ENCODE data around the gene PTPRF.

Gene PTPRF

DNA sequence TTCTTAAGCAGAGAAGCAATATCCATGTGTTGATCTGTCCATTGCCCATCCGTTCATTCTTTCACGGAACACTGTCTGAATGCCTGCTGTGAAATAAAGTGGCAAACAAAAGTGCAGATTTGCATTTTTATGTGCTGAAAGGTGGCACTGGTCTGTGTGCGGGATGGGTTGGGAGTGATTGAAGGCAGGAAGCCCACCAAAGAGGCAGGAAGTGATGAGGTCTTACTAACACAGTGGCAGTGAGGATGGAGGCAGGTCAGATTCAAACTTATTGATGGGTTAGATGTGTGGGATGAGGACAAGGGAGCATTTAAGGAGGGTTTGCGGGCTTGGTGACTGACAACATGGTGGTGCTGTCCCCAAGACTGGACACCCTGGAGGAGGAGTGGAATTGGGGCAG, 8.3 kb downstream of the PTPRF start:
- Histone ChIP-seq H3K27ac (ENCODE audit: low read length) (no peak overlapping the region), H3K4me3 (ENCODE audit: low read length in 2 of 2) (no peak overlapping the region), H3K9ac (ENCODE audit: low read length in 2 of 2) (no peak overlapping the region), H3K4me1 (ENCODE audit: control insufficient read depth, insufficient read depth, low read length) (peaks cover 26% of the 10 kb centered on the region), H3K27me3 (ENCODE audit: control insufficient read depth in 1 of 2, insufficient read depth in 2 of 2, low read length in 2 of 2) (no peaks in the 10 kb centered on the region), H3K36me3 (ENCODE audit: control insufficient read depth in 2 of 2, insufficient read depth in 2 of 2, low read length in 2 of 2) (peaks cover 5 to 7% of the 10 kb centered on the region in 2 donors), H3K9me3 (ENCODE audit: control insufficient read depth in 2 of 2, low read length in 2 of 2) (no peaks in the 10 kb centered on the region)

DNA sequence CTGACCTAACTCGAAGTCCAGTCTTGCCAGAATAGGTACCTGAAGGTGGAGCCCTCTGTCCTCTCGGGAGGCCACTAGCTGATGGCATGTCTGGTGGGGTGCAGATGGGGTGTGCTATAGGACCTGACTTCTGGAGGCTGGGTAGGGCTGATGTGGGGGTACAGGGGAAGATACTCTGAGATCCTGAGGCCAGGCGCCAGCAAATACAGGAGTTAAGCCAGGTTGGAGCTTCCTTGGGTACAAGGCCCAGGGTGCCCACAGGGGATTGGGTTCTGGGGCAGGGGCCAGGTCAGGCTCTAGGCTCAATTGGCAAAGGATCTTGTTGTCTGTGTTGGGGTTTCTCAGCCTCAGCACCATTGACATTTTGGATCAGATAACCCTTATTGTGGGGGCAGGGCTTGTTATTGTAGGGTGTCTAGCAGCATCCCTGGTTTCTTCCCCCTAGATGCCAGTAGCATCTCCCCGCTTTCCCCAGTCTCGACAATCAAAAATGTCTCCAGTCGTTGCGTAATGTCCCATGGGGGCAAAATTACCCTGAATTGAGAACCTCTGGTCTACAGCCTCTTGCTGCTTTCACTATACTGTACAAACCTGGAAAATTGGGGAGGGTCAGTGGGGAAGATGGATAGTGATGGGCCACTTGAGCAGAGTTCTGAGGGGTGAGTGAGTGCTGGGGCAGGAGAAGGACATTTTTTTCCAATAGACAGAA, 9.2 kb downstream of the PTPRF start:
- Histone ChIP-seq H3K9ac (ENCODE audit: low read length in 2 of 2) (no peak overlapping the region), H3K27ac (ENCODE audit: low read length) (no peak overlapping the region), H3K27me3 (ENCODE audit: control insufficient read depth in 1 of 2, insufficient read depth in 2 of 2, low read length in 2 of 2) (no peaks in the 10 kb centered on the region), H3K4me1 (ENCODE audit: control insufficient read depth, insufficient read depth, low read length) (peaks cover 29% of the 10 kb centered on the region), H3K36me3 (ENCODE audit: control insufficient read depth in 2 of 2, insufficient read depth in 2 of 2, low read length in 2 of 2) (peaks cover 5 to 7% of the 10 kb centered on the region in 2 donors), H3K4me3 (ENCODE audit: low read length in 2 of 2) (no peak overlapping the region), H3K9me3 (ENCODE audit: control insufficient read depth in 2 of 2, low read length in 2 of 2) (no peaks in the 10 kb centered on the region)

DNA sequence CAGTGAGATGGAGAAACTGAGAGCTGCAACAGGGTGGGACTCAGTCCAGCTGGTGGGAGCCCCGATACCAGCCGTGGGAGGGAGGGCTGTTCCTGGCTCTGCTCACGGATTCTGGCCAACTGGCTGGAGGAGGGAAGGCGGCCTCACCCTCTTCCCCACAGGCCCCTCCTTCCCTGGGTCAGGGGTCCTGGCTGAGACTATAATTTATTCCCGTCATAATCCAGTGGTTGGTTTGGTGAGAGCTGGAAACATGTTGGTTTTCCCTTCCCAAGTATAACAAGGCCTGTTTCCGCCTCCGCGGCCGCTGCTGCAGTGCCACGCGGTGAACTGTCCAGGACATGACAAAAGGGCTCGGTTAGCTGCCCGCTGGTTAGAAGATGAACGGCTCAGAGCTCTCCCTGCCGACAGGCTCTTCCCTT, 10.0 kb downstream of the PTPRF start:
- Histone ChIP-seq H3K4me1 (ENCODE audit: control insufficient read depth, insufficient read depth, low read length) (peaks cover 32% of the 10 kb centered on the region), H3K9me3 (ENCODE audit: control insufficient read depth in 2 of 2, low read length in 2 of 2) (no peaks in the 10 kb centered on the region), H3K36me3 (ENCODE audit: control insufficient read depth in 2 of 2, insufficient read depth in 2 of 2, low read length in 2 of 2) (peaks cover 7 to 10% of the 10 kb centered on the region in 2 donors), H3K9ac (ENCODE audit: low read length in 2 of 2) (no peak overlapping the region), H3K27ac (ENCODE audit: low read length) (no peak overlapping the region), H3K4me3 (ENCODE audit: low read length in 2 of 2) (no peak overlapping the region), H3K27me3 (ENCODE audit: control insufficient read depth in 1 of 2, insufficient read depth in 2 of 2, low read length in 2 of 2) (no peaks in the 10 kb centered on the region)

DNA sequence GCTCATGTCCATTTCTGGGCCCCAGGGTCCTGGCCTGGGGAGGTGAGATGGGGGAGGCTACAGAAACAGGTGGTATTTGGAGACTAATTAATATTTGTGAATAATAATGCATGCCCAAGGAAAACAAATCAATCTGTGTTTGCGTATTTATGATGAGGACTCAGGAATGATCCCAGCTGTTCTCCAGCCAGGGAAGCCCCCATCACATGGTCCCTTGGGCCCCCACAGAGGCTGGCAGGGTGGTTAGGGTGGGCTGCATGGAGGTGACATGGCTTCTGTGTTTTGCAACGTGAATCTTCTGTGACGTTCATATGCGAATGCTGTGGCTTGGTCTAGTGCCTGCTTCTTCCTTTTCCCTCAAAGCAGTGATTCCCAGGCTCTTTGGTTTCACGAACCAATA, 10.5 kb downstream of the PTPRF start:
- H3K9ac ChIP-seq (ENCODE audit: low read length in 2 of 2): no peak overlapping the region
- H3K4me3 ChIP-seq (ENCODE audit: low read length in 2 of 2): no peak overlapping the region
- H3K4me1 ChIP-seq (ENCODE audit: control insufficient read depth, insufficient read depth, low read length): peaks cover 34% of the 10 kb centered on the region

DNA sequence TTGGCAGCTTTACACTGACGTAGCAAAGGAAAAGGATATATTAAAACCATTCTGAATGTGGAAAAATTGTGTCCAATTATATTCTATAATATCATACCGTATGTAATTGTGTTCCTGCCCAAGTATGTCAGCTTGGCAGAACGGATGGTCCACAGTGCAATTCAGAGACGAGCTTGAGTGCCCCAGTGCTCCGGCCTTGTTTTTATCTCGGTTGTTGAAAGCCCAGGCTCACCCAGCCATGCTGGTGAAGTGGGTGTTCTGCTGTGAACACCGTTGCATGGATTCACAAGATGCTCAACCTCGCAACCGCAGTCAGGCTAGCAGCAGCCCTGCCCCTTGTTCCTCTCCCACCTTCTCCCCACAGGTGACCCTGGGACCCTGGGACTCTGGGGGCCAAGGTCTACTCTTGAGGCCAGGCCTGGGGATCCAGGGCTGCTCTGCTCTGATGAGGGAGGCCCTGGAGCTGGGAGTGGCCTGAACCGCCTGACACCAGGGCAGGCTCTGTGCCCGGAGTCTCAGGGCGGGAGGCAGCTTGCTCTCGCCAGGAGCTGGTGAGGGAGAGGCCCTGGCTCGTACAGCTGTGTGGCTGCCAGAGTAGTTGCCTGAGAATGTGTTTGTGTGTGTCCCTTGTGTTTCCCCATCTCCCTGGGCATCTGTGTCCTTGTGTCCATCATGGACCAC, 11.2 kb downstream of the PTPRF start:
- Histone ChIP-seq H3K27me3 (ENCODE audit: control insufficient read depth in 1 of 2, insufficient read depth in 2 of 2, low read length in 2 of 2) (no peaks in the 10 kb centered on the region), H3K4me3 (ENCODE audit: low read length in 2 of 2) (no peak overlapping the region), H3K4me1 (ENCODE audit: control insufficient read depth, insufficient read depth, low read length) (peaks cover 34% of the 10 kb centered on the region), H3K36me3 (ENCODE audit: control insufficient read depth in 2 of 2, insufficient read depth in 2 of 2, low read length in 2 of 2) (peaks cover 10% of the 10 kb centered on the region in 2 donors), H3K27ac (ENCODE audit: low read length) (peak overlapping the region; percentile 58), H3K9me3 (ENCODE audit: control insufficient read depth in 2 of 2, low read length in 2 of 2) (no peaks in the 10 kb centered on the region), H3K9ac (ENCODE audit: low read length in 2 of 2) (no peak overlapping the region)

More for the DNA sequence above, 10.5 kb downstream of the PTPRF start:
- no peak overlapping the region for H3K27ac ChIP-seq (ENCODE audit: low read length)
- H3K9me3 ChIP-seq (ENCODE audit: control insufficient read depth in 2 of 2, low read length in 2 of 2): no peaks in the 10 kb centered on the region
- no peaks in the 10 kb centered on the region for H3K27me3 ChIP-seq (ENCODE audit: control insufficient read depth in 1 of 2, insufficient read depth in 2 of 2, low read length in 2 of 2)
- H3K36me3 ChIP-seq (ENCODE audit: control insufficient read depth in 2 of 2, insufficient read depth in 2 of 2, low read length in 2 of 2): peaks cover 7 to 10% of the 10 kb centered on the region in 2 donors

DNA sequence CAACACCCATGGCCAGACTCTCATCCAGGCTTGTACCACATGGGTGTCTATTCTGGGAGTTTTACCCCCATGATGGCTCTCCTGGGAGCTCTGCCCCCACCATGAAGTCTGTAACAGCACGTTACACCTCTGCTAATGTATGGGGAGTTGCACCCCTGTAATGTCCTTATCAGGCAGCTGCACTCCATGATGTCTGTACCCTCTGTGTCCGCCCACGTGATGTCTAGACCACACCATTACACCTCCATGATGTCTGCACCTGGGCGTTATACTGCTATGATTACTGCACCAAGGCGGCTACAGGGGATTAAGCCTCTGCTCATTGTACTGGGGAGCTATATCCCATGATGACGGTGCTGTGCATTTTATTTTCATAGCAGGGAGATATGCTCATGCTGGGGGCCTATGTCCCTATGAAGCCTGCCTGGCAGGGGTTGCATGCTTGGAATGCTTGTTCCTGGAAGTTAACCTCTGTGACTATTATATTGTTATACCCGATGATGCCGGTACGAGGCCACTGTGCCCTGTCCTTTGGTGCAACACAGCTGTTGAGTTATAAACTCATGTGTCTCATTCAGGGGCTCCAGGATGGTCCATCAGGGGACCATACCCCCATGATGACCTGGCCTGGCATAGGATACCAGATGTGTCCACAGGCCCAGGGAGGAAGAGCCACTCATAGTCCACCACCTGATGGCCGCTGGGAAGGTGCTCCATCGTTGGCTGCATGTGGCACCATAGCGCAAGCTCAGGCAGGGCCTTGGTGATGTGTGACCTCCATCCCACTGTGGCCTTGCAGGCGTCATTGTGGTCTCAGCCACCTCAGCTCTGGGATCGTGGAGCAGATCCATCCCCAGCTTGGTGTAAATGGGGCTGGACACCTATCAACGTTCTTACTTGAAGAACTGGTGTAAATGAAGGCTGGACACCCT, 12.1 kb downstream of the PTPRF start:
- Histone ChIP-seq H3K9me3 (ENCODE audit: control insufficient read depth in 2 of 2, low read length in 2 of 2) (no peaks in the 10 kb centered on the region), H3K27ac (ENCODE audit: low read length) (peak overlapping the region; percentile 58), H3K27me3 (ENCODE audit: control insufficient read depth in 1 of 2, insufficient read depth in 2 of 2, low read length in 2 of 2) (no peaks in the 10 kb centered on the region), H3K4me1 (ENCODE audit: control insufficient read depth, insufficient read depth, low read length) (peaks cover 34% of the 10 kb centered on the region), H3K36me3 (ENCODE audit: control insufficient read depth in 2 of 2, insufficient read depth in 2 of 2, low read length in 2 of 2) (peaks cover 10 to 15% of the 10 kb centered on the region in 2 donors), H3K4me3 (ENCODE audit: low read length in 2 of 2) (no peak overlapping the region), H3K9ac (ENCODE audit: low read length in 2 of 2) (no peak overlapping the region)

DNA sequence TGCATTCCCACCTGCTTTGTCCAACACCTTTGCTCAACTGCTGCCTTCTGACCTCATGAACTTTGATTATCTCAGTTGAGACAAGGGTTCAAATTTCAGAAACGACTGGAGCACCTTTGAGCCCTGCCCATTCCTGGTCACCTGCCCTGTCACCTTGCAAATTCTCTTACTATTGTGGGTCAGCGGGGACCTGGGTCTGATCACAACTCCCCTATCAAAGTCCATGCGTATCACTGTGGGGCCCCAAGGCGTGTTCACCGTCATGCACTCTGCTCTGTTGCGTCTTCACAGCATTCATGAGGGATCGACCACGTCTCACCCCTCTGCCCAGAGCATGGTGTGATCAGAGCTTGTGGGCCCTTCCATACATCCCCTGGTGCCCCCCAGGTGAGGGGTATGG, 12.9 kb downstream of the PTPRF start:
- Histone ChIP-seq H3K36me3 (ENCODE audit: control insufficient read depth in 2 of 2, insufficient read depth in 2 of 2, low read length in 2 of 2) (peaks cover 9 to 13% of the 10 kb centered on the region in 2 donors), H3K27ac (ENCODE audit: low read length) (peak overlapping the region; percentile 2), H3K27me3 (ENCODE audit: control insufficient read depth in 1 of 2, insufficient read depth in 2 of 2, low read length in 2 of 2) (no peaks in the 10 kb centered on the region), H3K9ac (ENCODE audit: low read length in 2 of 2) (no peak overlapping the region), H3K4me1 (ENCODE audit: control insufficient read depth, insufficient read depth, low read length) (peaks cover 34% of the 10 kb centered on the region), H3K4me3 (ENCODE audit: low read length in 2 of 2) (no peak overlapping the region), H3K9me3 (ENCODE audit: control insufficient read depth in 2 of 2, low read length in 2 of 2) (no peaks in the 10 kb centered on the region)

DNA sequence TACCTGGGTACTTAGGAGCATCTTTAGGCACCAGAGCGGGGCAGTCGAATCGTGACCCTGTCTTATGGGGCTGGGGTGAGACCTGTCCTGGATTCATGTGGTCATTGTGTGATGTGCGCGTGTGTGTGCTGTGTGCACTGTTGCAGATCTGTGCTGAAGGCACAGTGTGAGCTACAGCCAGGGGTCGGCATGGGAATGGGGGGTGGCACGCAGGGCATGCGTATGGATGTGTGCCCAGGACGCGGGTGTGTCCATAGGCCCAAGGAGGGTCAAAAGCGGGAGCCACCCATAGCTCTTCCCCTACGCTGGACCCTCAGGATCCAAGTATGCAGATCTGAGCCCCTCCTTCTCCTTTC, 14.6 kb downstream of the PTPRF start:
- H3K9me3 ChIP-seq (ENCODE audit: control insufficient read depth in 2 of 2, low read length in 2 of 2): no peaks in the 10 kb centered on the region
- no peak overlapping the region for H3K9ac ChIP-seq (ENCODE audit: low read length in 2 of 2)
- H3K4me1 ChIP-seq (ENCODE audit: control insufficient read depth, insufficient read depth, low read length): peaks cover 35% of the 10 kb centered on the region
- no peaks in the 10 kb centered on the region for H3K27me3 ChIP-seq (ENCODE audit: control insufficient read depth in 1 of 2, insufficient read depth in 2 of 2, low read length in 2 of 2)
- no peak overlapping the region for H3K27ac ChIP-seq (ENCODE audit: low read length)
- H3K36me3 ChIP-seq (ENCODE audit: control insufficient read depth in 2 of 2, insufficient read depth in 2 of 2, low read length in 2 of 2): peaks cover 5 to 9% of the 10 kb centered on the region in 2 donors
- H3K4me3 ChIP-seq (ENCODE audit: low read length in 2 of 2): no peak overlapping the region

DNA sequence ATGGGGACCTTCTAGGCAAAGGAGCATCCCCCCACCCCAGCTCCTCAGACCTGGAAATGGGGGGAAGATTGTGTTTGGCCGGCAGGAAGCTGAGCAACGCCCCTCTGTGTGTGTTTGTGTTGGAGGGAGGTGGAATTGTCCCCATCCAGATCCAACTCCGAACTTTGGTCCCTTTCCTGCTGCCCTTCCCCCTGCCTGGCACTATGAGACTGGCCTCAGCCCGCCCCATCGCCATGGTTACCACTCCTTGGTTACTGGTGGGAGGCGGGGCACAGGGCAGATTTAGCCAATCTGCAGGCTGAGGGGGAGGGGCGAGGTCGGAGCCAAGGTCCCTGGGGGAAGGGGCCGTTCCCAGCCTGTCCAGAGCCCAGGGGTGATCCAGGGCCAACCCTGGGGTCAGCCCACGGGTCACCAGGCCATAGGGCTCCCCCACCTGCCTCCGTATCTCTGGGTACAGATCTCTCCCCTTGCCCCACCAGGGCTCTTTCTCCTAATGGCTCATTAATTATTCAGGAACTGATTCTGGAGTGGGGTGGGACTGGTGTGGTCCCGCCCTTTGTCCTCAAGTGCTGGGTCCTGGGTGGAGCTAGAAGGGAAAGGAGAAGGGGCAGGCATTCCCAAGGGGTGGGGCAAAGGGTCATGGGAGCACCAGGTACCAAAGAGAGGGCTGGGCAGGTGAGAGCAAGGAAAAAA, 15.2 kb downstream of the PTPRF start:
- no peaks in the 10 kb centered on the region for H3K9me3 ChIP-seq (ENCODE audit: control insufficient read depth in 2 of 2, low read length in 2 of 2)
- H3K27me3 ChIP-seq (ENCODE audit: control insufficient read depth in 1 of 2, insufficient read depth in 2 of 2, low read length in 2 of 2): no peaks in the 10 kb centered on the region
- no peak overlapping the region for H3K4me3 ChIP-seq (ENCODE audit: low read length in 2 of 2)
- H3K27ac ChIP-seq (ENCODE audit: low read length): no peak overlapping the region
- peaks cover 32% of the 10 kb centered on the region for H3K4me1 ChIP-seq (ENCODE audit: control insufficient read depth, insufficient read depth, low read length)
- H3K9ac ChIP-seq (ENCODE audit: low read length in 2 of 2): no peak overlapping the region
- peaks cover 5 to 9% of the 10 kb centered on the region in 2 donors for H3K36me3 ChIP-seq (ENCODE audit: control insufficient read depth in 2 of 2, insufficient read depth in 2 of 2, low read length in 2 of 2)

DNA sequence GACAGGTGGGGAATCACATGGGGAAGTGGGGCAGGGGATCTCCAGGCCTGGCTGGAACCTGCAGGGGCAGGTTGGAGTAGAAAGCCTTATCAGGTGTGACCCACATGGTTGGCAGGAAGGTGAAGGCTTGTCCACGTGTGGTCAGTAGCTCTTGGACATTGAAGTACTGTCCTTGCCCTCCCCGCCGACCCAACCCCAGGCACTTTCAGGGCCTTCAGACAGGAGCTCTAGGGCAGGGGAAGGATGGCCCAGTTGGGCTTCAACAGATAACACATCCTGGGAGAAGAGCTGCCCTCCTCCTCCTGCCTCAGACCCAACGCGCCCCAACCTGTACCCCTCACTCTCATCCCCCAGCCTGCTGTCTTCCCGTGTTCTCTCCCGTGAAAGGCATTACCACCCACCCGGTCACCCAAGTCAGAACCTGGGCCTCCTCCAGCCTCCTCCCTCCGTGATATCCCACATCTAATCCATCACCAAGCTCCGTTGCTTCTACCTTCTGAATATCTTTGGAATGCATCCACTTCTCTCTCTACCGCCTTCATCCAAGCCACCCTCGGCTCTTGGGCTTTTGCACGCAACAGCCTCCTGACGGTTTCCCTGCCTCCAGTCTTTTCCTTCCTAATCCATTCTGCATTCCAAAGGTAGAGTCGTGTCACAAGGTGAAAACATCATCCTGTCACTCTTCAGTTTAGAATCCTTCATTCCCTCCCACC, 15.9 kb downstream of the PTPRF start:
- no peak overlapping the region for H3K4me3 ChIP-seq (ENCODE audit: low read length in 2 of 2)
- H3K9me3 ChIP-seq (ENCODE audit: control insufficient read depth in 2 of 2, low read length in 2 of 2): no peaks in the 10 kb centered on the region
- peaks cover 5 to 9% of the 10 kb centered on the region in 2 donors for H3K36me3 ChIP-seq (ENCODE audit: control insufficient read depth in 2 of 2, insufficient read depth in 2 of 2, low read length in 2 of 2)
- H3K4me1 ChIP-seq (ENCODE audit: control insufficient read depth, insufficient read depth, low read length): peaks cover 28% of the 10 kb centered on the region
- no peaks in the 10 kb centered on the region for H3K27me3 ChIP-seq (ENCODE audit: control insufficient read depth in 1 of 2, insufficient read depth in 2 of 2, low read length in 2 of 2)
- no peak overlapping the region for H3K27ac ChIP-seq (ENCODE audit: low read length)
- H3K9ac ChIP-seq (ENCODE audit: low read length in 2 of 2): no peak overlapping the region
